ENCODE data around the gene ALPL. TPM values are rescaled to one million over a fixed set of nuclear protein-coding genes. Genes with fewer than 3 reads are reported as not detected.

The ALPL gene
- total RNA-seq, 1 donor from 2014 or later, result 43.1 TPM

DNA sequence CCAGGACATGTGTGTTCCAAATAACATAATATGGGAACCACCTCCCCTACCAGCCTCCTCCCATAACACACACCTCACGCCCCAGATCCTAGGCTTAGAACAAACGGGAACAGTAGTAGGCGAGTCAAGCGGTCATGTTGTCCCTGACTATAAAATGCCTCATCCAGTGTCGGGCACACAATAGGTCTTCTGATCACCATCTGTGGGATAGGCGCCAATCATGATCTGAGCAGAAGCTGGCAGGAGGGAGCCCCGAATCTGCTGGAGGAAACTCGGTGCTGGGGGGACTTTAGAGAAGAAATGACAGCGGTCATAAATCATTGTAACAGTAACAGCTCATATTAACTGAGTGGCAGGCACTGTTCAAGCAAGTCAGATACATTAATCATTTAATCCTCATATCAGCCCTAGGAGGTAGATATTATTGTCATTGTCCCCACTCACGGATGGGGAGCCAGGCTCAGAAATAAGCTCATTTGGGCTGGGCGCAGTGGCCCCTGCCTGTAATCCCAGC lies 13.4 kb downstream of the ALPL start:
- Mint-ChIP-seq H3K27ac (no peak overlapping the region), H3K4me1 (ENCODE audit: unreplicated experiment) (peaks cover 23% of the 10 kb centered on the region), H3K4me3 (no peak overlapping the region), H3K9me3 (no peaks in the 10 kb centered on the region), H3K36me3 (no peaks in the 10 kb centered on the region), H3K27me3 (no peaks in the 10 kb centered on the region)
- no peak for DNase-seq (ENCODE audit: extremely low spot score, unreplicated experiment)
- no peak for TF ChIP-seq CTCF (conservative IDR thresholded peaks at IDR 0.05)

DNA sequence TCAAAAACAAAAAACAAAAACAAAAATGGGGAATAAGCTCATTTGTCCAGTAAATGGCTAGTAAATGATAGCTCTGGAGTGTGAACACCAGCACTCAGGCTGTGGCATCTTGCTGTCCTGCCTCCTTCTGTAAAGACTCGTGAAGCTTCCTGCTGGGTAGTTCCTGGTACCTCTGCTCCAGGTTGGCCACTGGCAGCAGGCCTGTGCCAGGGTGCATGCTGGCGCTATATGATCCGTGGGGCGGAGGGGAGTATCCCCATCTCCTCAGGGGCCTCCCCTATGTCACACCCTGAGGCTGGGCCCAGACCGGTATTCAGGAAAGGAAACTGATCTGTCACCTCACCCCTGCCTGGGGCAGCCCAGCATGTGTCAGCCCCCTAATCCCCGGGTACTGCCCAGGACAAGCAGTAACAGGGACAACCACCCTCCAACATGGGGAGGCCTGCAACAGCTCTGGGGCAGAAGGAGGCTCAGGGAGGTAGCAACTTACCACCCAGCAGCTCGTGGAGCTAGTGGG lies 14.1 kb downstream of the ALPL start:
- Mint-ChIP-seq H3K27me3 (no peaks in the 10 kb centered on the region), H3K9me3 (no peaks in the 10 kb centered on the region), H3K36me3 (no peaks in the 10 kb centered on the region), H3K4me3 (no peak overlapping the region), H3K27ac (no peak overlapping the region), H3K4me1 (ENCODE audit: unreplicated experiment) (peaks cover 23% of the 10 kb centered on the region)
- no peak for DNase-seq (ENCODE audit: extremely low spot score, unreplicated experiment)
- no peak for TF ChIP-seq CTCF (conservative IDR thresholded peaks at IDR 0.05)

DNA sequence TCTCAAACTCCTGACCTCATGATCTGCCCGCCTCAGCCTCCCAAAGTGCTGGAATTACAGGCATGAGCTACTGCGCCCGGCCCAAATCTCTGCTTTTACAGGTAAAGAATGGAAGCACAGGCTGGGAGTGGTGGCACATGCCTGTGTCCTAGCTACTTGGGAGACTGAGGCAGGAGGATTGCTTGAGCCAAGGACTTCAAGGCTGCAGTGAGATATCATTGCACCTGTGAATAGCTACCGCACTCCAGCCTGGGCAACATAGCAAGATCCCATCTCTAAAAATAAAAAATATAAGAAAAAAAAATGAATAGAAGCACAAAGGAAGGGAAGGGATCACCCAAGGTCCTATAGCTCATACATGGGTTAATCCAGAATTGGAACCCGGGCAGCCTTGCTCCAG lies 15.0 kb downstream of the ALPL start:
- no peak for TF ChIP-seq CTCF (conservative IDR thresholded peaks at IDR 0.05)
- H3K36me3 Mint-ChIP-seq, result no peaks in the 10 kb centered on the region
- DNase-seq (ENCODE audit: extremely low spot score, unreplicated experiment), result no peak
- no peaks in the 10 kb centered on the region for H3K27me3 Mint-ChIP-seq
- no peak overlapping the region for H3K4me3 Mint-ChIP-seq
- H3K27ac Mint-ChIP-seq, result no peak overlapping the region
- peaks cover 16% of the 10 kb centered on the region for H3K4me1 Mint-ChIP-seq (ENCODE audit: unreplicated experiment)
- no peaks in the 10 kb centered on the region for H3K9me3 Mint-ChIP-seq

DNA sequence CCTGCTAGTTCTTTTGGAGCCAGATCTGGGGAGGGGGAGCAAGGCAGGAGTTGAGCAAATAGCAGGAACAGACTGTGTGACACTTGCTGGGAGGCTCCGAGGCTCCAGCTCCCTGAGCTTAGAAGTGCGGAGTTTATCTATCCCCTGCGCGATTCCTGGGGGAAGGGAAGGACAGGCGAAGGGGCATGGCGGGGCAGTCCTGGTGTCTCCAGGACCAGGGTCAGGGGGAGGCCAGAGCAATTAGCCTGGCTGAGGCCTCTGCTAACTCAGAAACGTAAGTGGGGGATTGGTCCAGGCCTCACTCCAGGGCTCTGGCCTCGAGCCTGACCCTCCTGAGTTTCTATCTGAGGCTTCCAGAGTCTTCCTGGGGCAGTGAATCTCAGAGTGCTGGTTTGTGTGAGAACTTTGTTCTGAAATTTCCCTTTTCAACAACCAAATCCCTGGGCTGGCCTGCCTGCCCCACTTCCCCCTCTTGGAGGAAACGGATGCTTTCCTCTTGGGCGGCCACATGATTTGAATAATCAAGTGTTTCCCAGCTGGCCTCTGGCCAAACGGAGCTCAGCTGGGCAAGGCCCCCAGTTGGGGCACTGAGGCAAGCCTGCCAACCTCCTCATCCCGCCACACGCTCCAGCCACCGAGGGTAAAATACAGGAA lies 15.6 kb downstream of the ALPL start:
- Mint-ChIP-seq H3K9me3 (no peaks in the 10 kb centered on the region), H3K36me3 (no peaks in the 10 kb centered on the region), H3K27ac (no peak overlapping the region), H3K4me3 (no peak overlapping the region), H3K4me1 (ENCODE audit: unreplicated experiment) (peaks cover 14% of the 10 kb centered on the region), H3K27me3 (peaks cover 2% of the 10 kb centered on the region)
- no peak for DNase-seq (ENCODE audit: extremely low spot score, unreplicated experiment)
- no peak for TF ChIP-seq CTCF (conservative IDR thresholded peaks at IDR 0.05)

DNA sequence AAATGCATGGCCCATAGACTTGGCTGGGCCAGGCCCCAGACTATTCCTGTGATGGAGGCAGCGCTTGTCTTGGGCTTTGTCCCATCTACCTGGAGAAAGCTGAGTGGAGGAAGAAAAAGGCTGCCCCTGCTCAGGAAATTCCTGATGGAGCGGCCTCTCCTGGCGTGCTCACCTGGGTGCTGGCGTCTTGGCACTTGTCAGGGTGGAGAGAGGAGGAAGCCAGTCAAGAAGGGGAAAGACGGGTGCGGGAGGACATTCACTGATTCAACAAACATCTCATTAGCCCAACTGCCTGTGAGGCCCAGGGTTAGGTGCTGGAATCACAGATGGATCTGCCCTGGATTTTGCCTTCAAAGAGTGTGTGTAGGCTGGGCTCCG lies 16.1 kb downstream of the ALPL start:
- no peaks in the 10 kb centered on the region for H3K9me3 Mint-ChIP-seq
- DNase-seq (ENCODE audit: extremely low spot score, unreplicated experiment), result no peak
- TF ChIP-seq CTCF (conservative IDR thresholded peaks at IDR 0.05), result no peak
- peaks cover 14% of the 10 kb centered on the region for H3K4me1 Mint-ChIP-seq (ENCODE audit: unreplicated experiment)
- H3K27ac Mint-ChIP-seq, result no peak overlapping the region
- no peak overlapping the region for H3K4me3 Mint-ChIP-seq
- H3K36me3 Mint-ChIP-seq, result no peaks in the 10 kb centered on the region
- peaks cover 4% of the 10 kb centered on the region for H3K27me3 Mint-ChIP-seq

Data from type B pancreatic cell (in vitro differentiated cells).